Measurements from ENCODE around the gene CACNG8.
"Not testable (repeated sequence)": the region's sequence is repeated elsewhere in the genome, so short reads cannot be mapped to it uniquely, and the experiment has no call there.

CACNG8 gene

DNA sequence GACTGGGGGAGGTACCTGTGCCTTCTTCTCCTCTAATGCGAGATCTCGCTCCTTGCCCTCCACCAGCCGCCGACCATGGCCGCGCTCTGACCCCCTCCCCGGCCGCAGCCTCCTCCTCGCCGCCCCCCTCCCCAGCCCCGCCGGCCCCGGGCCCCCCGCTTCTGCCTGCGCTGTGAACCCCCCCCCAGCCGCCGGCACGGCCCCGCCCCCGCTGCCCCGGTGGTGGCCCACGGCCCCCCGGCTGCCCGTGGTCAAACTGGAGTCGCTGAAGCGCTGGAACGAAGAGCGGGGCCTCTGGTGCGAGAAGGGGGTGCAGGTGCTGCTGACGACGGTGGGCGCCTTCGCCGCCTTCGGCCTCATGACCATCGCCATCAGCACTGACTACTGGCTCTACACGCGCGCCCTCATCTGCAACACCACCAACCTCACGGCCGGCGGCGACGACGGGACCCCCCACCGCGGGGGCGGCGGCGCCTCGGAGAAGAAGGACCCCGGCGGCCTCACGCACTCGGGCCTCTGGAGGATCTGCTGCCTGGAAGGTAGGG is at the start of gene CACNG8:
CACNG8 (plus strand) TSS at position 51 of the 545 bp plus-strand sequence.
- DNase-seq: no peak

GRCh38 chr19:53915000-53915399 is 47.7 kb upstream of the CACNG8 start:
- no peak for DNase-seq

GRCh38 chr19:53916004-53916403 is 46.7 kb upstream of the CACNG8 start:
- DNase-seq: no peak

DNA sequence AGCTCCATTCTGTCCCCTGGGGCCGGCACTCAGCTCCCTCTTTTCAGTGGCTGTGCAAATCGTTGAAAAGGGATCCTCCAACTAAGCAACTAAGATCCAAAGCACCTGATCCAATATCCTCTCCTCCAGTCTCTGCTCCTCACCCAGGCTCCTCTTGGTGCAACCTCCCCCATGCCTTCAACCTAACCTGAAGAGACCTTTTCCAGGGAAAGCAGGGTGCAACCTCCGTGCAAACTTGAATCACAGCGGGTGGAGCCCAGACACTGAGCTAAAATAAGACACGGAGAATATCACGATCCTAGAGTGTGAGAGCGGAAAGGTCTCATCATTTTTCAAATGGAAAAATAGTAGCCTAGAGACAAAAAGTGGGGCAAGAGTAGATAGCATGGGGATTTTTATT is 45.4 kb upstream of the CACNG8 start:
- DNase-seq: no peak

DNA sequence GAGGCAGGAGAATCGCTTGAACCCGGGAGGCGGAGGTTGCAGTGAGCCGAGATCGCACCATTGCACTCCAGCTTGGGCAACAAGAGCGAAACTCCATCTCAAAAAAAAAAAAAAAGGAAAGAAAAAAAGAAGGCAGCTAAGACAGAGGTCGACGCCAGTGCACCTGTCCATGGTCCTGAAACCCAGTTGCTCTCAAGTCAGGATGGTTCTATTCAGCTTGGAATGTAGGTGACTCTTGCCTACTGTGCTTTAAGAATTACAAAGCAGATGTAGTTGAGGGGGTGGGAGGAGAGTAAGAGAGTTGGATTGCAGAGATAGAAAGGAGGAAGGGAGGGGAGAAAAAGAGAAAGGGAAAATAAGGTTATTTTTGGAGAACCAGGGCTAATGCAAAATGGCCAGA is 35.0 kb upstream of the CACNG8 start:
- peak in 1 of 4 experiments; percentile 3 for DNase-seq

GRCh38 chr19:53936029-53936428 is 26.7 kb upstream of the CACNG8 start:
- DNase-seq: no peak

DNA sequence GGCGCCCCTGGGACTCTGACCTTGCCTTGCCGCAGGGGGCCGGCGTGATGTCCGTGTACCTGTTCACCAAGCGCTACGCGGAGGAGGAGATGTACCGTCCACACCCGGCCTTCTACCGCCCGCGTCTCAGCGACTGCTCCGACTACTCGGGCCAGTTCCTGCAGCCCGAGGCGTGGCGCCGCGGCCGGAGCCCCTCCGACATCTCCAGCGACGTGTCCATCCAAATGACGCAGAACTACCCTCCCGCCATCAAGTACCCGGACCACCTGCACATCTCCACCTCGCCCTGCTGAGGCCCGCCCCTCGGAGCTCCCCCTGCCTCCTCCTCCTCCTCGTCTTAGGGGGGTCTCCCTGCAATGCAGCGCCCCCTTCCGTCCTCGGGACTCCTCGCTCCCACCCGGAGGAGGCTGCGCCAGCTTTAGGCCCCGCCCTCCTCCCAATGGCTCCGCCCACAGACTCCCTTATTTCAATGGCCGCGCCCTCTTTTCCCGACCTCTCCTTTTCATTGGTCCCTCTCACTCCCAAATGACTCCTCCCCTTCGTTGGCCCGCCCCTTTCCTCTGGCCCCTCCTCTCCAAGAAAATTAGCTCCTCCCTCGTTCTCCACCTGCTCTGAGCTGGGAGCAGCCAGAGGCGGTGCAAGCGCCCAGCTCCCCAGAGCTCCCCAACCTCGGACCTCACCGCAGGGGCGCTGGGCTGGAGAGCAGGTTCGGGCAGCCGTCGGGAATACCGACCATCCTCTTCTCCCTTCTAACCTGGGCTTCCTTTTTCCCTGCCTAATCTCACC is 20.5 kb upstream of the CACNG8 start:
- DNase-seq: no peak

DNA sequence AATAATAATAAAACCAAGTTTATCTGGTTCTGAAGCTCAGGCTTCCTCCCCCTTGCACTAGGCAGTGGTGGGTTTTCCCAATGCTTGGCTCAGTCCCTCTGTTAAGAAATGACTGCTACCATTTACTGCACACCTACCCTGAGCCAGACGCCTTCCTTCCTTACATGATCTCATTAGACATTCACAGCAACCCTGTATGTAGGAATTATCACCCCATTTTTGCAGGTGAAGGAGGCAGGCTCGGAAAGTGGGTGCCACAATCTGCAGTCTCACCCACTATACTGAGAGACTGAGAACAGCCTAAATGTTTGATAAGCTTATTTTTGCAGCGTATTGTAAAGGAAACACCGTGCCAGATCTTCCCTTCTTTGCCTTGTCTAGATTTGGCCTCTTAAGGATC is 18.3 kb upstream of the CACNG8 start:
- no peak for DNase-seq

DNA sequence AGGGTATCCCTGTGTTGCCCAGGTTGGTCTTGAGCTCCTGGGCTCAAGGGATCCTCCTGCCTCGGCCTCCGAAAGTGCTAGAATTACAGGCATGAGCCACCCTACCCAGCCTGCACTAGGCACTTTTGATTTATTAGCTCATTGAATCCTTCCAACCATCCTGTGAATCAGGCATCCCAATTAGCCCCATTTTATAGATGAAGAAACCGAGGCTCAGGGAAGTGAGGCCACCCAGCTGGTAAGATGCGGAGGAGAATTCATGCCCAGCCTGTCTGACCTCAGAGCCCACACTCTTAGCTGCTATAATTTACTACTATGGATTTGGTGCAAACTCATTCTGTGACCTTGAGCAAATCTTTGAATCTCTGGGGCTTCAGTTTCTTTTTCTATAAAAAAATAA is 17.8 kb upstream of the CACNG8 start:
- no peak for DNase-seq

GRCh38 chr19:53945441-53945840 is 17.3 kb upstream of the CACNG8 start:
- DNase-seq: no peak

- no peak for DNase-seq
Measured at GRCh38 chr19:53945998-53946397, 16.7 kb upstream of the CACNG8 start.

DNA sequence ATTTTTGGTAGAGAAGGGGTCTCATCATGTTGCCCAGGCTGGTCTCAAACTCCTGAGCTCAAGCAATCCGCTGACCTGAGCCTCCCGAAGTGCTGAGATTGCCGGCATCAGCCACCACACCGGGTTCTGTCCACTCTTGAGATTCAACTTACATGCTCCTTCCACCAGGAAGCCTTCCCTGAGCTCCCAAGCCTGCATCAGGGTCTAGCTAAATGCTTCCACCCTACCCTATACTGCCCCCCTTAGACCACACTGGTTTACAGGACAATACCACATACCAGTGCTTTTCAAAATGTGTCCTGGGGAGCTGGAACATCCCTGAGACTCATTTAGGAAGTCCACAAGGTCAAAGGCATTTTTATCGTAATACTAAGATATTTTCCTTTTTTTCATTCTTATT is 15.1 kb upstream of the CACNG8 start:
- no peak for DNase-seq

DNA sequence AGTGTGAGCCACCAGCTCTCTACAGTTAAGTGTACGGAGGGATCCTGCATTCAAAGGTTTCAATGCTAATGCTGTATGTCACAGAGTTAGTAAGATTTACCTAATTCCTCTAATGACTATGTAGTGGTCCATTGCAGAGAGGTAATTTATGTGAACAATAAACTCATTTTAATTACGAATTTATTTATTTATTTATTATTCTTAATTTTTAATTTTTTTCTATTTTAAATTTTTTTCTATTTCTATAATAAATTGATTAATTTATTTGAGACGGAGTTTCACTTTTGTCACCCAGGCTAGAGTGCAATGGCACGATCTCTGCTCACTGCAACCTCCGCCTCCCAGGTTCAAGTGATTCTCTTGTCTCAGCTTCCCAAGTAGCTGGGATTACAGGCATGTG is 14.1 kb upstream of the CACNG8 start:
- DNase-seq: not testable (repeated sequence)

GRCh38 chr19:53951436-53951835 is 11.3 kb upstream of the CACNG8 start:
- no peak for DNase-seq

DNA sequence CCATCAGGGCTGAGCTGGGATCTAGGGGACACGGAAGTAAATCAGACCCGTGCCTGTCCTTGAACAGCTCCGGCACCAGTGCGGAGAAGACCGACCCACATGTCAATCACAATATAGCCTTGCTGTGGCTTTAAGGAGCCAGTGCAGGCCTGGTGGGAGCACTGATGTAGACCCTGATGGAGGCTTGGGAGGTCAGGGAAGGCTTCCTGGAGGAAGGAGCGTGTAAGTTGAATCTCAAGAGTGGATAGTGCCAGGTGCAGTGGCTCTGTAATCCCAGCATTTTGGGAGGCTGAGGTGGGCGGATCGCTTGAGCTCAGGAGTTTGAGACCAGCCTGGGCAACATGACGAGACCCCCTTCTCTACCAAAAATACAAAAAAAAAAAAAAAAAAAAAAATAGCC is 10.8 kb upstream of the CACNG8 start:
- DNase-seq: no peak

DNA sequence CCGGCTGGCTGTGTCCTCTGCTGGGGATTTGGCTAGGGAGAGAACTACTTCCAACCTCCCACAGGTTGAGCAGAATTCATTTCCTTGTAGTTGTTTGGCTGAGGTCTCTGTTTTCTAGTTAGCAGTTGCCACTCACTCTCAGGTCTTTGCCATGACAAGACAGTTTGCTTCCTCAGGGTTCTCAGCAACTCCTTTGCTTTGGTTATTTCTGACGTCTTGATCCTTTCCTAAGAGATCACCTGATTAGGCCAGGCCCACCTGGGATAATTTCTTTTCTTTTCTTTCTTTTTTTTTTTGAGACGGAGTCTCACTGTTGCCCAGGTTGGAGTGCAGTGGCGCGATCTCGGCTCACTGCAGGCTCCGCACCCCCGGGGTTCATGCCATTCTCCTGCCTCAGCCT is 9.4 kb upstream of the CACNG8 start:
- no peak for DNase-seq

- DNase-seq: no peak
Measured at GRCh38 chr19:53957448-53958167, 5.1 kb upstream of the CACNG8 start.

DNA sequence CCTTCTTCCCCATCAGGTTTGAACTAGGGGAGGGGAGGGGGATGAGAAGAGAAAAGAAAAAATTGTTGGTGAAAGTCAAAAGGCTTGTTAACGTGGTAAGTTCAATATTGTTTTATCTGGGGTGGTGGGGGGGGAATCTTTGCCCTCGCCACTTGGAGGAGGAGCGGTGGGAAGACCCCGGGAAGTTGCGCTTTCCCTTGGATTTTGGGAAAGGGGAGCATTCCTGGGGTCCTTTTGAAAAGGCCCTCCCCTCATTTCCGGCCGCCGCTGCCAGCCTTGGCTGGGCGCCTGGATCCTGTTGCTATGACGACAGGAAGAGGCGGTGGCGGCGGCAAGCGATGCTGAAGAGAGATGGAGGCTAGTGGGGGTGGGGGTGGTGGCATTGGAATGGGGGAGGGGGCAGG is 4.6 kb upstream of the CACNG8 start:
- no peak for DNase-seq

DNA sequence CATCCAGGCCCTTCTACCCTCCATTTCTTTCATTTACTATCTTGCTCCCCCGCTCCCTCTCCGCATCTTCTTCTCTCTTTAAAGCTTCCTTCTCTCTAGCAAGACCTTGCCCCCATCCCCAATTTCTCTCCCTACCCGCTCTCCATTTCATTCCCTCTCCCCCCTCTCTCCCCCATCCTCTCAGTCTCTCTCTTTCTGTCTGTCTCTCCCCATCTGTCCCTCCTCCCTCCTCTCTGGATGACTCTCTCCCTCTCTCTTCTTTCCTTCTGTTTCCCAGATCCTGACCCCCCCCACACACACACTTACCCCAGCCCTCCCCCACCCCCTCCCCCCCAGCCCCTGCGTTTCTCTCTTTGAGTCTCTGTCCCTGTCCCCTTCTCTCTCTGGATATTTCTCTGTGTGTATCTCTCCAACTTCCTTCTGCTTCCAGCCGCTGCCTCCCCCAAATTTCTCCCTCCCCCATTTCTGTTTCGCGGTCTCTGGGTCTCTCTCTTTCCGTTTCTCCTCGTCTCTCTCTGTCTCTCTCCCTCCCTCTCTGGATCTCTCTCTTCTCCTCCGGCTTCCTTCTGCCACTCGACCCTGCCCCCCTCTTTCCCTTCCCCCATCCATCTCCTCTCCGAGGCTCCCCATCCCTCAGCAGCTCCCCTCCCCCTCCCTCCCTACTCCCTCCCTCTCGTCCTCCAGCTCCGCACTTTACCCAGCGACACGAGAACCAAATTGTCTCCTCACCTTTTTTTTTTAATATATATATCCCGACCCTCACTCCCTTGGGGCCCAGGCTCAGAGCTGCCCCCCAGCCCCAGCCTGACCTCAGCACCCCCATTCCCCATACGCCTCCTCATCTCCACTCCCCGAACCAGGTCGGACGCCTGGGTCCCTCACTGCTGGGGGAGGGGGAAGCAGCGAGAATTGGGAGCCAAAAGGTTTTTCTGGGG is 3.6 kb upstream of the CACNG8 start:
- DNase-seq: no peak

GRCh38 chr19:53960187-53960586 is 2.5 kb upstream of the CACNG8 start:
- DNase-seq: no peak

- no peak for DNase-seq
Measured at GRCh38 chr19:53960886-53961285, 1.9 kb upstream of the CACNG8 start.

GRCh38 chr19:53961523-53962356 is 997 bp upstream of the CACNG8 start:
- no peak for DNase-seq

Measured in activated CD4-positive, CD25-positive, alpha-beta regulatory T cell (primary cell).